Omental fat pad (tissue), 4 donors: ENCODE results near the gene RTN4RL1. TPM values are rescaled to one million over a fixed set of nuclear protein-coding genes. Genes with fewer than 3 reads are reported as not detected.

Experiments used
- ATAC-seq: fragments of 150-250 bp; one replicate; pipeline ENCODE4 v1.9.1; 2016; ENCODE audit warnings: mild to moderate bottlenecking, moderate library complexity; ENCODE audit not compliant: low FRiP score
- DNase-seq: peaks from one replicate; pipeline ENCODE4 v3.0.0-alpha.2; 2019; ENCODE audit warnings: low spot score
- CTCF ChIP-seq, 3 donors: fragments of 450-650 bp; IDR thresholded peaks; one replicate each; pipeline ENCODE4 v1.5.1; 2016 to 2017; ENCODE audit warnings: antibody characterized with exemption in 3 of 3, mild to moderate bottlenecking in 3 of 3, moderate library complexity in 2 of 3
- total RNA-seq, 4 donors: library from RNA; depleted of rRNA; stranded (reverse); fragments of >200 nt; gene quantifications; one replicate each; pipeline ENCODE4 v1.1.0, GENCODE V29; 2016

The RTN4RL1 gene
- total RNA-seq, 4 donors from 2014 or later: 4.5 to 5.2 (median 4.6) TPM

GRCh38 chr17:2043785-2044184 is 18.7 kb upstream of the RTN4RL1 start:
- DNase-seq (no peak), ATAC-seq (no peak)
- no peak for TF ChIP-seq CTCF (IDR thresholded peaks at IDR 0.05)

GRCh38 chr17:2042933-2043332 is 17.8 kb upstream of the RTN4RL1 start:
- ATAC-seq (peak; percentile 0), DNase-seq (no peak)
- no peak for TF ChIP-seq CTCF (IDR thresholded peaks at IDR 0.05)

- DNase-seq (no peak), ATAC-seq (peak; percentile 9)
- TF ChIP-seq CTCF (IDR thresholded peaks at IDR 0.05): no peak
Observed at GRCh38 chr17:2042390-2042847, 17.3 kb upstream of the RTN4RL1 start.

GRCh38 chr17:2041561-2042389 is 16.6 kb upstream of the RTN4RL1 start, which contains the start of gene OVCA2:
Gene OVCA2 (plus strand): TSS chr17:2042022. CDS start chr17:2042048, 26 bp downstream.
- TF ChIP-seq CTCF (IDR thresholded peaks at IDR 0.05): no peak
- peak; percentile 71 for ATAC-seq
- DNase-seq: peak; percentile 80

- ATAC-seq (no peak), DNase-seq (no peak)
- TF ChIP-seq CTCF (IDR thresholded peaks at IDR 0.05): no peak
Observed at GRCh38 chr17:2040942-2041560, 15.9 kb upstream of the RTN4RL1 start.

GRCh38 chr17:2040219-2040827 is 15.2 kb upstream of the RTN4RL1 start:
- TF ChIP-seq CTCF (IDR thresholded peaks at IDR 0.05): no peak
- ATAC-seq (no peak), DNase-seq (no peak)
